Measurements from ENCODE around the gene GRK7.
"Not testable (repeated sequence)": the region's sequence is repeated elsewhere in the genome, so short reads cannot be mapped to it uniquely, and the experiment has no call there.

The GRK7 gene

DNA sequence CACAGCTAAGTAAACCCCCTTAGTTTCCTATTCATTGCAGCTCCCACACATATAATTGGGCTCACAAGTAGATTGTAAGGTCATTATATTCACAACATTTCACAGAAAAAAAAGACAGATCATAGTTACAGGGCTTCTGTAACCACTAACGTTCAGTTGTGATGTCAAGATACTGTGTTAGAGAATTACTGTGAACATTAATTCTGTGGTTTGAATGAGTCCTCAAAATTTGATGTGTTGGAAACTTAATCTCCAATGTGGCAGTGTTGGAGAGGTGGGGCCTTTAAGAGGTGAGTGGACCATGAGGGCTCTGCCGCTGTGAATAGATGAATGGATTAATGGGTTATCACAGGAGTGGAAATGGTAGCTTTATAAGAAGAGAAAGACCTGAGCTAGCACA, 21.3 kb downstream of the GRK7 start:
- TF ChIP-seq, protein P1, sequence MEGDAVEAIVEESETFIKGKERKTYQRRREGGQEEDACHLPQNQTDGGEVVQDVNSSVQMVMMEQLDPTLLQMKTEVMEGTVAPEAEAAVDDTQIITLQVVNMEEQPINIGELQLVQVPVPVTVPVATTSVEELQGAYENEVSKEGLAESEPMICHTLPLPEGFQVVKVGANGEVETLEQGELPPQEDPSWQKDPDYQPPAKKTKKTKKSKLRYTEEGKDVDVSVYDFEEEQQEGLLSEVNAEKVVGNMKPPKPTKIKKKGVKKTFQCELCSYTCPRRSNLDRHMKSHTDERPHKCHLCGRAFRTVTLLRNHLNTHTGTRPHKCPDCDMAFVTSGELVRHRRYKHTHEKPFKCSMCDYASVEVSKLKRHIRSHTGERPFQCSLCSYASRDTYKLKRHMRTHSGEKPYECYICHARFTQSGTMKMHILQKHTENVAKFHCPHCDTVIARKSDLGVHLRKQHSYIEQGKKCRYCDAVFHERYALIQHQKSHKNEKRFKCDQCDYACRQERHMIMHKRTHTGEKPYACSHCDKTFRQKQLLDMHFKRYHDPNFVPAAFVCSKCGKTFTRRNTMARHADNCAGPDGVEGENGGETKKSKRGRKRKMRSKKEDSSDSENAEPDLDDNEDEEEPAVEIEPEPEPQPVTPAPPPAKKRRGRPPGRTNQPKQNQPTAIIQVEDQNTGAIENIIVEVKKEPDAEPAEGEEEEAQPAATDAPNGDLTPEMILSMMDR (conservative IDR thresholded peaks at IDR 0.05; ENCODE audit: low read length), result no peak
- no peak for TF ChIP-seq EZH2phosphoT487 (IDR thresholded peaks at IDR 0.05; ENCODE audit: borderline replicate concordance)

DNA sequence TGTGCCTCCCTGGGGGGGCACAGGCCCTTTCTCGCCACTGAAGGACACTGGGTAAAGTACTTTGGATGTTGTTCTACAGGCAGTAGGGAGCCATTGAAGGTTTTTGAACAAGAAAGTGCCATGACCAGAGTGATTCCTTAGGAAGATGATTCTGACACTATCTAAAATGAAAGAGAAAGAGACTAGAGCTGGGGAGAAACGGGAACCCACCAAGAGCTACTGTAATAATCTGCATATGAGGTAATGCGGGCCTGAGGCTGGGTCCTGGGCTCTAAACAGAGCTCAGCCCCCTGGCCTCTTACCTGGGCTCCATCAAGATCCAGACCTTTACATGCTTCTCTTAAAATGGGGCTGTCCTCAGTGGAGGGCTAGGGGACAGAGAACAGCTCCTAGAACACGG, 24.9 kb downstream of the GRK7 start:
- Histone ChIP-seq H3K36me3 (ENCODE audit: insufficient read depth, low read length) (no peaks in the 10 kb centered on the region), H3K4me2 (ENCODE audit: low read depth, low read length, poor library complexity, severe bottlenecking) (no peak overlapping the region), H3K4me3 (ENCODE audit: low read length, poor library complexity, severe bottlenecking) (no peak overlapping the region), H3K9me2 (replicated peaks; ENCODE audit: low read depth, low read length) (no peaks in the 10 kb centered on the region), H3K4me1 (ENCODE audit: insufficient read depth, low read length, poor library complexity, severe bottlenecking) (peaks cover 10% of the 10 kb centered on the region), H2AFZ (ENCODE audit: low read length) (no peak overlapping the region), H3K9ac (ENCODE audit: low read depth, low read length, poor library complexity, severe bottlenecking) (no peak overlapping the region), H3K27me3 (ENCODE audit: insufficient read depth, low read length, poor library complexity, severe bottlenecking) (no peaks in the 10 kb centered on the region), H3K79me2 (ENCODE audit: insufficient read depth, low read length) (no peaks in the 10 kb centered on the region), H3F3A (ENCODE audit: low read depth) (no peaks in the 10 kb centered on the region), H4K20me1 (ENCODE audit: insufficient read depth, low read length, poor library complexity, severe bottlenecking) (no peaks in the 10 kb centered on the region), H3K9me3 (ENCODE audit: insufficient read depth, low read depth, low read length) (no peaks in the 10 kb centered on the region)
- TF ChIP-seq EZH2phosphoT487 (IDR thresholded peaks at IDR 0.05; ENCODE audit: borderline replicate concordance), result no peak
- TF ChIP-seq, protein P1 (conservative IDR thresholded peaks at IDR 0.05; ENCODE audit: low read length), result no peak

More for the DNA sequence above, 21.3 kb downstream of the GRK7 start:
- Histone ChIP-seq H3K36me3 (ENCODE audit: insufficient read depth, low read length) (no peaks in the 10 kb centered on the region), H3F3A (ENCODE audit: low read depth) (no peaks in the 10 kb centered on the region), H3K4me1 (ENCODE audit: insufficient read depth, low read length, poor library complexity, severe bottlenecking) (peaks cover 10% of the 10 kb centered on the region), H3K4me3 (ENCODE audit: low read length, poor library complexity, severe bottlenecking) (no peak overlapping the region), H3K9me2 (replicated peaks; ENCODE audit: low read depth, low read length) (no peaks in the 10 kb centered on the region), H4K20me1 (ENCODE audit: insufficient read depth, low read length, poor library complexity, severe bottlenecking) (no peaks in the 10 kb centered on the region), H3K79me2 (ENCODE audit: insufficient read depth, low read length) (no peaks in the 10 kb centered on the region), H3K4me2 (ENCODE audit: low read depth, low read length, poor library complexity, severe bottlenecking) (peak overlapping the region; percentile 6), H3K9me3 (ENCODE audit: insufficient read depth, low read depth, low read length) (no peaks in the 10 kb centered on the region), H3K27me3 (ENCODE audit: insufficient read depth, low read length, poor library complexity, severe bottlenecking) (no peaks in the 10 kb centered on the region), H2AFZ (ENCODE audit: low read length) (peak overlapping the region; percentile 35; the same call in 1 of the 2 replicates), H3K9ac (ENCODE audit: low read depth, low read length, poor library complexity, severe bottlenecking) (no peak overlapping the region)

DNA sequence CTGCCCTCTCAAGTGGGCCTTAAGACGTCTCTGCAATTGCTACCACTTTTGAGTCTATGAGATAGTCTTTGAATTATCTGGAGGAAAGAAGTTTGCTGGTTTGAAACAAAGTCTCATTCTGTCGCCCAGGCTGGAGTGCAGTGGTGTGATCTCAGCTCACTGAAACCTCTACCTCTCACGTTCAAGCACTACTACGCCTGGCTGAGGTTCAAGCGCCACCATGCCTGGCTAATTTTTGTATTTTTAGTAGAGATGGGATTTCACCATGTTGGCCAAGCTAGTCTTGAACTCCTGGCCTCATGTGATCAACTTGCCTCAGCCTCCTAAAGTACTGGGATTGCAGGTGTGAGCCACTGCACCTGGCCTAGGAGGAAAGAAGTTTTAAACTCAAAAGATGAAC, 25.5 kb downstream of the GRK7 start:
- not testable (repeated sequence) for H3K9ac ChIP-seq (ENCODE audit: low read depth, low read length, poor library complexity, severe bottlenecking); H2AFZ ChIP-seq (ENCODE audit: low read length); H3F3A ChIP-seq (ENCODE audit: low read depth); H3K79me2 ChIP-seq (ENCODE audit: insufficient read depth, low read length); H3K27me3 ChIP-seq (ENCODE audit: insufficient read depth, low read length, poor library complexity, severe bottlenecking); H3K4me2 ChIP-seq (ENCODE audit: low read depth, low read length, poor library complexity, severe bottlenecking); H3K9me2 ChIP-seq (replicated peaks; ENCODE audit: low read depth, low read length); H4K20me1 ChIP-seq (ENCODE audit: insufficient read depth, low read length, poor library complexity, severe bottlenecking); H3K36me3 ChIP-seq (ENCODE audit: insufficient read depth, low read length); H3K4me3 ChIP-seq (ENCODE audit: low read length, poor library complexity, severe bottlenecking); H3K9me3 ChIP-seq (ENCODE audit: insufficient read depth, low read depth, low read length)
- peaks cover 11% of the 10 kb centered on the region for H3K4me1 ChIP-seq (ENCODE audit: insufficient read depth, low read length, poor library complexity, severe bottlenecking)

DNA sequence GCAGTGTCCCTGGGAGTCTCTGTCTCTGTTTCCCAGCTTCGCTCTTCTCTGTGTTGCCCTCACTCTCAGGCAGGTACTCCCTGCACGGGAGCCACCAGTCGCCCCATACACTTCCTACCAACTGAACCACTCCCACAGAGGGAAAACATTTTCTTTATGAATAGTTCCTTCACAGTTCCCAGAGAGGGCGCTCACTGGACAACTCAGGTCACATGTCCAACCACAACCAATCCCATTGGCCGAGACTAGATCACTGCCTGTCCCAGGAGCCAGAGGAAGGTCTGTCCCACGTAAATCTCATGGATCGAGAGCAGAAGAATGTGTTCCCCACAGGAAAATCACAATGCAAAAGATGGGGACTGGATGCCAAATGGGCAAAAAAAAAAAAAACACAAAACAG, 26.1 kb downstream of the GRK7 start:
- Histone ChIP-seq H3K79me2 (ENCODE audit: insufficient read depth, low read length) (no peaks in the 10 kb centered on the region), H3K9me2 (replicated peaks; ENCODE audit: low read depth, low read length) (no peaks in the 10 kb centered on the region), H4K20me1 (ENCODE audit: insufficient read depth, low read length, poor library complexity, severe bottlenecking) (no peaks in the 10 kb centered on the region), H3K9ac (ENCODE audit: low read depth, low read length, poor library complexity, severe bottlenecking) (no peak overlapping the region), H3K36me3 (ENCODE audit: insufficient read depth, low read length) (no peaks in the 10 kb centered on the region), H3K4me2 (ENCODE audit: low read depth, low read length, poor library complexity, severe bottlenecking) (no peak overlapping the region), H3K4me1 (ENCODE audit: insufficient read depth, low read length, poor library complexity, severe bottlenecking) (peaks cover 12% of the 10 kb centered on the region), H3K9me3 (ENCODE audit: insufficient read depth, low read depth, low read length) (no peaks in the 10 kb centered on the region), H3K27me3 (ENCODE audit: insufficient read depth, low read length, poor library complexity, severe bottlenecking) (no peaks in the 10 kb centered on the region), H3F3A (ENCODE audit: low read depth) (no peaks in the 10 kb centered on the region), H3K4me3 (ENCODE audit: low read length, poor library complexity, severe bottlenecking) (no peak overlapping the region), H2AFZ (ENCODE audit: low read length) (no peak overlapping the region)
- TF ChIP-seq EZH2phosphoT487 (IDR thresholded peaks at IDR 0.05; ENCODE audit: borderline replicate concordance), result no peak
- TF ChIP-seq, protein P1 (conservative IDR thresholded peaks at IDR 0.05; ENCODE audit: low read length), result peak; percentile 32
